SK-N-SH (cell line): ENCODE measurements around the gene GPC2. TPM values are rescaled to one million over a fixed set of nuclear protein-coding genes. Genes with fewer than 3 reads are reported as not detected.
"Not testable (repeated sequence)": the region's sequence is repeated elsewhere in the genome, so short reads cannot be mapped to it uniquely, and the experiment has no call there.

Source experiments
- CTCF ChIA-PET: fragments of 300-600, 350-600 bp; formaldehyde crosslinking; extraction: SDS; loops from one replicate; lab custom pipeline; 2021; lab: Yijun Ruan, JAX
- POLR2A ChIA-PET: fragments of 350-600 bp; sonication (Branson Sonifier 250); formaldehyde crosslinking; extraction: SDS; loops from one replicate; lab custom pipeline; 2020; ENCODE audit warnings: antibody characterized with exemption, inconsistent platforms; lab: Yijun Ruan, JAX
- DNase-seq: peaks from one replicate; pipeline ENCODE4 v3.0.0; 2012
- H2AFZ ChIP-seq: fragments of 200-600 bp; sonication (generic); 2 replicates; pipeline ENCODE4 v1.8.1; 2016; ENCODE audit warnings: antibody characterized with exemption, mild to moderate bottlenecking, low read depth
- H3F3A ChIP-seq: fragments of 200-600 bp; sonication (generic); replicated peaks from 2 replicates; pipeline ENCODE3; 2016; ENCODE audit warnings: antibody characterized with exemption, mild to moderate bottlenecking; ENCODE audit not compliant: insufficient read depth
- H3K27ac ChIP-seq, 2 experiments: fragments of 200-500 bp in 1 of 2; fragments of 200-600 bp in 1 of 2; sonication (Bioruptor generic) in 1 of 2; sonication (generic), shearing (Covaris generic) in 1 of 2; 2 replicates each; pipeline versions ENCODE4 v1.5.1 to v1.6.1; 2014 to 2016; ENCODE audit warnings: low read depth in 2 of 2, inconsistent platforms in 1 of 2, low read length in 1 of 2, mild to moderate bottlenecking in 1 of 2, mixed read lengths in 1 of 2
- H3K27me3 ChIP-seq: fragments of 200-600 bp; sonication (generic), shearing (Covaris generic); 2 replicates; pipeline ENCODE4 v1.6.1; 2016; ENCODE audit warnings: mixed run types; ENCODE audit not compliant: insufficient read depth
- H3K36me3 ChIP-seq, 2 experiments: fragments of 200-500 bp in 1 of 2; fragments of 200-600 bp in 1 of 2; sonication (Bioruptor generic) in 1 of 2; sonication (generic) in 1 of 2; replicated peaks in 1 of 2; 2 replicates each; pipeline versions ENCODE3 to v1.5.1; 2014 to 2016; ENCODE audit warnings: low read length in 1 of 2, mild to moderate bottlenecking in 1 of 2; ENCODE audit not compliant: insufficient read depth in 2 of 2, control insufficient read depth in 1 of 2
- H3K4me1 ChIP-seq, 2 experiments: fragments of 200-500 bp in 1 of 2; fragments of 200-600 bp in 1 of 2; sonication (Bioruptor generic) in 1 of 2; sonication (generic), shearing (Covaris generic) in 1 of 2; 2 replicates each; pipeline versions ENCODE4 v1.5.1 to v1.6.1; 2014 to 2016; ENCODE audit warnings: low read depth in 1 of 2, low read length in 1 of 2, mixed run types in 1 of 2; ENCODE audit not compliant: insufficient read depth in 2 of 2, control insufficient read depth in 1 of 2
- H3K4me2 ChIP-seq: fragments of 200-600 bp; sonication (generic), shearing (Covaris generic); 2 replicates; pipeline ENCODE4 v1.6.1; 2017; ENCODE audit warnings: mixed run types
- H3K4me3 ChIP-seq, 2 experiments: fragments of 200-500 bp in 1 of 2; fragments of 200-600 bp in 1 of 2; sonication (Bioruptor generic) in 1 of 2; sonication (generic), shearing (Covaris generic) in 1 of 2; 2 replicates each; pipeline versions ENCODE4 v1.5.1 to v1.8.1; 2014 to 2016; ENCODE audit warnings: low read depth in 2 of 2, inconsistent platforms in 1 of 2, low read length in 1 of 2, mild to moderate bottlenecking in 1 of 2, mixed read lengths in 1 of 2, moderate library complexity in 1 of 2
- H3K79me2 ChIP-seq: fragments of 200-600 bp; sonication (generic); 2 replicates; pipeline ENCODE4 v1.8.1; 2017; ENCODE audit warnings: mild to moderate bottlenecking; ENCODE audit not compliant: insufficient read depth
- H3K9ac ChIP-seq: fragments of 200-600 bp; sonication (generic); 2 replicates; pipeline ENCODE4 v1.6.1; 2017; ENCODE audit warnings: mixed run types
- H3K9me2 ChIP-seq: fragments of 200-600 bp; sonication (generic); 2 replicates; pipeline ENCODE4 v1.6.1; 2017; ENCODE audit warnings: mixed run types
- H3K9me3 ChIP-seq: fragments of 200-600 bp; sonication (generic); 2 replicates; pipeline ENCODE4 v1.6.1; 2017; ENCODE audit warnings: mixed run types, mild to moderate bottlenecking, moderate library complexity
- H4K20me1 ChIP-seq: fragments of 200-600 bp; sonication (generic); 2 replicates; pipeline ENCODE4 v1.6.1; 2017; ENCODE audit warnings: mild to moderate bottlenecking, mixed run types; ENCODE audit not compliant: insufficient read depth
- CHD2 ChIP-seq: fragments of 150-350 bp; IDR thresholded peaks from 2 replicates; pipeline ENCODE4 v1.6.1; 2018; ENCODE audit warnings: low read length; ENCODE audit not compliant: partially characterized antibody
- EP300 ChIP-seq, 2 experiments: IDR thresholded peaks; 2 replicates each; pipeline versions ENCODE4 v1.4.0 to v1.6.1; 2012; ENCODE audit warnings: borderline replicate concordance in 1 of 2, low read depth in 1 of 2, low read length in 1 of 2
- FOXJ3 ChIP-seq: sonication (generic); formaldehyde crosslinking; IDR thresholded peaks from 2 replicates; pipeline ENCODE4 v1.5.1; 2020; ENCODE audit warnings: mild to moderate bottlenecking, missing genetic modification reagents
- FOXM1 ChIP-seq: IDR thresholded peaks from 2 replicates; pipeline ENCODE4 v1.4.0; 2012; ENCODE audit warnings: low read depth, mild to moderate bottlenecking
- MEF2A ChIP-seq: IDR thresholded peaks from 2 replicates; pipeline ENCODE4 v1.4.0; 2012; ENCODE audit warnings: low read depth, borderline replicate concordance
- RAD21 ChIP-seq: IDR thresholded peaks from 2 replicates; pipeline ENCODE4 v1.6.1; 2012; ENCODE audit warnings: mild to moderate bottlenecking, low read length
- RFX5 ChIP-seq: IDR thresholded peaks from 2 replicates; pipeline ENCODE4 v1.6.1; 2012; ENCODE audit warnings: mild to moderate bottlenecking, improper control_type of control experiment, low read length
- RXRA ChIP-seq: IDR thresholded peaks from 2 replicates; pipeline ENCODE4 v1.4.0; 2012; ENCODE audit warnings: low read depth, mild to moderate bottlenecking, borderline replicate concordance
- SIN3A ChIP-seq: IDR thresholded peaks from 2 replicates; pipeline ENCODE4 v1.6.1; 2012; ENCODE audit warnings: low read depth, mild to moderate bottlenecking, low read length, moderate library complexity, borderline replicate concordance
- SMC3 ChIP-seq: IDR thresholded peaks from 2 replicates; pipeline ENCODE4 v1.6.1; 2012; ENCODE audit warnings: low read depth, low read length, improper control_type of control experiment
- TAF1 ChIP-seq: IDR thresholded peaks from 2 replicates; pipeline ENCODE4 v1.6.1; 2012; ENCODE audit warnings: low read depth, mild to moderate bottlenecking, low read length, moderate library complexity, borderline replicate concordance
- TCF12 ChIP-seq: IDR thresholded peaks from 2 replicates; pipeline ENCODE4 v1.4.0; 2012
- YY1 ChIP-seq: IDR thresholded peaks from 2 replicates; pipeline ENCODE4 v1.4.0; 2012; ENCODE audit warnings: low read depth, mild to moderate bottlenecking
- WGBS: methylation state at CpG from one replicate; pipeline ENCODE4 v1.1.6; 2017; ENCODE audit warnings: low lambda C conversion rate; 5-methylcytosine and 5-hydroxymethylcytosine counted together
- polyA plus RNA-seq, 3 experiments: library from polyadenylated mRNA; depleted of rRNA; stranded (reverse); fragments of >200 nt; gene quantifications; 2 replicates each; pipeline ENCODE4 v1.2.3, GENCODE V29; 2012
- TF ChIP-seq, protein P1 (sequence below): fragments of 150-350 bp; IDR thresholded peaks from 2 replicates; pipeline ENCODE4 v1.6.1; 2016; ENCODE audit warnings: mild to moderate bottlenecking, low read depth, low read length
- TF ChIP-seq, protein P2 (sequence below): IDR thresholded peaks from 2 replicates; pipeline ENCODE4 v1.4.0; 2012; ENCODE audit warnings: low read depth, borderline replicate concordance
- TF ChIP-seq, protein P3 (sequence below): IDR thresholded peaks from 2 replicates; pipeline ENCODE4 v1.4.0; 2012; ENCODE audit warnings: low read depth, borderline replicate concordance
- TF ChIP-seq, protein P4 (sequence below): IDR thresholded peaks from 2 replicates; pipeline ENCODE4; 2012

Gene GPC2
- polyA plus RNA-seq, 1 of the 3 experiments (the other 2 are of a cell fraction): 12.9 TPM

DNA sequence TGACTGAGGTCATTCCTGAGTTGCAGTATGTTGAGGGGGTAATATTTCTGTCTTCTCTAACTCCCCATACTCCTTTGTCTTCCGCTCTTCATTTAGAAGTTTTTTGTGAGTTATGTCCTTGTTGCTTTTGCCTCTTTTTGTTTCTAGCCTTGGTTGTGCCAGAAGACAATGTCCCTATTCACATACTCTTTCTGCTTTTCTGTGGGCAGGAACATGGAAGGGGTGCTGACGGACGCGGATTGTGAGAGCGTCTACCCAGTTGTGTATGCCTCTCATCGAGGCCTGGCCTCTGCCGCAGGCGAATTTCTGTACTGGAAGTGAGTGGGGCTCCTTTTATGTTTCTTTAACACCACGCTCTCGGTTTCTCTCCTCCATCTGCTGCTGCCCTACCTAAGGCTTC lies 21.1 kb upstream of the GPC2 start:
- Histone ChIP-seq H2AFZ (no peak overlapping the region), H3K9ac (no peak overlapping the region), H3K79me2 (no peaks in the 10 kb centered on the region), H3K9me3 (no peaks in the 10 kb centered on the region), H3K9me2 (no peaks in the 10 kb centered on the region), H3K4me3 (no peak overlapping the region), H3K36me3 (no peaks in the 10 kb centered on the region), H3K4me1 (no peaks in the 10 kb centered on the region), H3K4me2 (no peak overlapping the region), H3K27me3 (no peaks in the 10 kb centered on the region; the same call in 1 of the 2 replicates), H3F3A (no peaks in the 10 kb centered on the region), H4K20me1 (no peaks in the 10 kb centered on the region), H3K27ac (no peak overlapping the region)
- DNase-seq: no peak
- TF ChIP-seq EP300 (IDR thresholded peaks at IDR 0.05; ENCODE audit: borderline replicate concordance in 1 of 2, low read depth in 1 of 2, low read length in 1 of 2): no peak
- no peak for TF ChIP-seq FOXJ3
- CTCF ChIA-PET: interaction anchor here (5.7 kb wide), 1 partner anchor 9 kb away, joined by 23 read pairs; no protein-coding TSS in a partner anchor
- WGBS: 80% methylated on average over 10 of the region's 10 CpGs
- POLR2A ChIA-PET: no interaction called here

DNA sequence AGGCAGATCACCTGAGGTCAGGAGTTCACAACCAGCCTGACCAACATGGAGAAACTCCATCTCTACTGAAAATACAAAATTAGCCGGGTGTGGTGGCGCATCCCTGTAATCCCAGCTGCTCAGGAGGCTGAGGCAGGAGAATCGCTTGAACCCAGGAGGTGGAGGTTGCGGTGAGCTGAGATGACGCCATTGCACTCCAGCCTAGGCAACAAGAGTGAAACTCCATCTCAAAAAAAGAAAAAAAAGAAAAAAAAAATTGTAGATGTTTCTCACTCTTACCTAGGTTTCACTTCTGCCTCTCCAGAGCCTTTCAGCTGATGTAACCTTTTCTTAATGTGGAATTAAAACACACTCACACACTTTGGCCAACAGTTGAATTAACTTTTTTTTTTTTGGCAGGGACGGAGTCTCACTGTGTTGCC lies 18.7 kb upstream of the GPC2 start:
- not testable (repeated sequence) for H3K4me3 ChIP-seq, H3K9me2 ChIP-seq, H3K4me2 ChIP-seq, H3K9me3 ChIP-seq, H3F3A ChIP-seq, H2AFZ ChIP-seq, DNase-seq, H3K27ac ChIP-seq, H3K27me3 ChIP-seq, H3K36me3 ChIP-seq, H3K79me2 ChIP-seq, H4K20me1 ChIP-seq, H3K9ac ChIP-seq, H3K4me1 ChIP-seq
- CTCF ChIA-PET: interaction anchor here (1.4 to 4.7 kb wide), 2 partner anchors 63 to 217 kb away, joined by 3 to 18 read pairs; no protein-coding TSS in a partner anchor
- WGBS: 87% methylated on average over 6 of the region's 6 CpGs
- POLR2A ChIA-PET: interaction anchor here (0.6 kb wide), 1 partner anchor 39 kb away, joined by 3 read pairs; no protein-coding TSS in a partner anchor

DNA sequence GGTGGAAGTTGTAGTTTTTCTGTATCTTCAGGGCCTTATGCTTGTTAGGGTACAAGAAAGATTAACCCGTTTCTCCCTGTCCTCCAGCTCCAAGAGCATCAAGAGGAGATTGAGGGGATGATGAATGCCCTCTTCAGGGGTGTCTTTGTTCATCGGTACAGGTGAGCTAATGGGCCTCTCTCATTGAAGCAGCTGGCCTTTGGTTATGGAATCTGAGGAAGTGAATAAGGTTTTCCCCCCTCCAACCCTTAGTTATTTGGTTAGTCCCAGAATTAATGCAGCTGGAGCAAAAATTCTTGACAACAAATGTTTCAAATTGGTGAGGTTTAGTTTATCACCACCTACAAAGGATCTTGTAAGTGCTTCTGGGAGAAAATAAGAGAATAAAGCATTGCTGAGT lies 18.0 kb upstream of the GPC2 start:
- no peaks in the 10 kb centered on the region; the same call in 1 of the 2 replicates for H3K27me3 ChIP-seq
- no peak overlapping the region for H2AFZ ChIP-seq
- peaks cover 0 to under 1% of the 10 kb centered on the region in 2 experiments; a peak in 1 of 4 replicates for H3K4me1 ChIP-seq
- no peaks in the 10 kb centered on the region for H3K36me3 ChIP-seq
- H3K9ac ChIP-seq: no peak overlapping the region
- 65% methylated on average over 2 of the region's 2 CpGs for WGBS
- no peaks in the 10 kb centered on the region for H4K20me1 ChIP-seq
- H3K27ac ChIP-seq: no peak overlapping the region
- H3K79me2 ChIP-seq: no peaks in the 10 kb centered on the region
- H3K9me2 ChIP-seq: no peaks in the 10 kb centered on the region
- H3K4me3 ChIP-seq: no peak overlapping the region
- H3K4me2 ChIP-seq: no peak overlapping the region
- ChIA-PET POLR2A (interaction anchor here (0.6 kb wide), 1 partner anchor 39 kb away, joined by 3 read pairs; no protein-coding TSS in a partner anchor), CTCF (interaction anchor here (1.4 to 4.7 kb wide), 2 partner anchors 63 to 216 kb away, joined by 3 to 18 read pairs; no protein-coding TSS in a partner anchor)
- H3K9me3 ChIP-seq: no peaks in the 10 kb centered on the region
- peaks cover 4% of the 10 kb centered on the region for H3F3A ChIP-seq
- DNase-seq: no peak
- TF ChIP-seq TCF12 (no peak), FOXM1 (no peak), CHD2 (no peak), RFX5 (no peak), FOXJ3 (no peak), SIN3A (no peak), SMC3 (no peak), YY1 (no peak), RXRA (no peak), MEF2A (no peak), TAF1 (no peak), RAD21 (no peak)
- TF ChIP-seq, protein P1, sequence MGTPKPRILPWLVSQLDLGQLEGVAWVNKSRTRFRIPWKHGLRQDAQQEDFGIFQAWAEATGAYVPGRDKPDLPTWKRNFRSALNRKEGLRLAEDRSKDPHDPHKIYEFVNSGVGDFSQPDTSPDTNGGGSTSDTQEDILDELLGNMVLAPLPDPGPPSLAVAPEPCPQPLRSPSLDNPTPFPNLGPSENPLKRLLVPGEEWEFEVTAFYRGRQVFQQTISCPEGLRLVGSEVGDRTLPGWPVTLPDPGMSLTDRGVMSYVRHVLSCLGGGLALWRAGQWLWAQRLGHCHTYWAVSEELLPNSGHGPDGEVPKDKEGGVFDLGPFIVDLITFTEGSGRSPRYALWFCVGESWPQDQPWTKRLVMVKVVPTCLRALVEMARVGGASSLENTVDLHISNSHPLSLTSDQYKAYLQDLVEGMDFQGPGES: no peak
- TF ChIP-seq, protein P2, sequence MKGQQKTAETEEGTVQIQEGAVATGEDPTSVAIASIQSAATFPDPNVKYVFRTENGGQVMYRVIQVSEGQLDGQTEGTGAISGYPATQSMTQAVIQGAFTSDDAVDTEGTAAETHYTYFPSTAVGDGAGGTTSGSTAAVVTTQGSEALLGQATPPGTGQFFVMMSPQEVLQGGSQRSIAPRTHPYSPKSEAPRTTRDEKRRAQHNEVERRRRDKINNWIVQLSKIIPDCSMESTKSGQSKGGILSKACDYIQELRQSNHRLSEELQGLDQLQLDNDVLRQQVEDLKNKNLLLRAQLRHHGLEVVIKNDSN: no peak
- TF ChIP-seq, protein P3, sequence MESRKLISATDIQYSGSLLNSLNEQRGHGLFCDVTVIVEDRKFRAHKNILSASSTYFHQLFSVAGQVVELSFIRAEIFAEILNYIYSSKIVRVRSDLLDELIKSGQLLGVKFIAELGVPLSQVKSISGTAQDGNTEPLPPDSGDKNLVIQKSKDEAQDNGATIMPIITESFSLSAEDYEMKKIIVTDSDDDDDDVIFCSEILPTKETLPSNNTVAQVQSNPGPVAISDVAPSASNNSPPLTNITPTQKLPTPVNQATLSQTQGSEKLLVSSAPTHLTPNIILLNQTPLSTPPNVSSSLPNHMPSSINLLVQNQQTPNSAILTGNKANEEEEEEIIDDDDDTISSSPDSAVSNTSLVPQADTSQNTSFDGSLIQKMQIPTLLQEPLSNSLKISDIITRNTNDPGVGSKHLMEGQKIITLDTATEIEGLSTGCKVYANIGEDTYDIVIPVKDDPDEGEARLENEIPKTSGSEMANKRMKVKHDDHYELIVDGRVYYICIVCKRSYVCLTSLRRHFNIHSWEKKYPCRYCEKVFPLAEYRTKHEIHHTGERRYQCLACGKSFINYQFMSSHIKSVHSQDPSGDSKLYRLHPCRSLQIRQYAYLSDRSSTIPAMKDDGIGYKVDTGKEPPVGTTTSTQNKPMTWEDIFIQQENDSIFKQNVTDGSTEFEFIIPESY: no peak
- TF ChIP-seq, protein P4, sequence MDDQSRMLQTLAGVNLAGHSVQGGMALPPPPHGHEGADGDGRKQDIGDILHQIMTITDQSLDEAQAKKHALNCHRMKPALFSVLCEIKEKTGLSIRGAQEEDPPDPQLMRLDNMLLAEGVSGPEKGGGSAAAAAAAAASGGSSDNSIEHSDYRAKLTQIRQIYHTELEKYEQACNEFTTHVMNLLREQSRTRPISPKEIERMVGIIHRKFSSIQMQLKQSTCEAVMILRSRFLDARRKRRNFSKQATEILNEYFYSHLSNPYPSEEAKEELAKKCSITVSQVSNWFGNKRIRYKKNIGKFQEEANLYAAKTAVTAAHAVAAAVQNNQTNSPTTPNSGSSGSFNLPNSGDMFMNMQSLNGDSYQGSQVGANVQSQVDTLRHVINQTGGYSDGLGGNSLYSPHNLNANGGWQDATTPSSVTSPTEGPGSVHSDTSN: no peak
